Measurements from ENCODE around the gene ADGRG1.

ADGRG1 gene

DNA sequence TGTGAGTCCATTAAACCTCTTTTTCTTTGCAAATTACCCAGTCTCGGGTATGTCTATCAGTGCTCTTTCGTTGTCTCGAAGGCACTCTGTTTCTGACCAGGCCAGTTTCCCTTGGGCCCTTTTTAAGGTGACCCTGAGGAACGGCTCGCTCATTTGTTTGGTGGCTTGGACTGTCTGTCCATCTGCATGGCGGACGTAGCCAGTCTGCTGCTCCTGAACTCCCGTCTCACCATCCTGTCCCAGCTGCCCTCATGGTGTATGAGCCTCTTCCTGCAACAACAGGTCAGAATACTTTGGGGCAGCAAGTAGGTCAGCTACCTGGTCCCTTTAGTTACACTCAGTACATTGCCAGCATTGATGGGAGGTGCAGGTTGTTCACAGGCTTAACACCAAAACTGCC lies 85.2 kb downstream of the ADGRG1 start:
- no peak for TF ChIP-seq CTCF (conservative IDR thresholded peaks at IDR 0.05; ENCODE audit: low read length)
- H3K4me3 ChIP-seq (ENCODE audit: low read length), result no peak overlapping the region
- DNase-seq (ENCODE audit: low read depth), result no peak

- no peak for DNase-seq (ENCODE audit: low read depth)
- TF ChIP-seq CTCF (conservative IDR thresholded peaks at IDR 0.05; ENCODE audit: low read length), result no peak
- no peak overlapping the region for H3K4me3 ChIP-seq (ENCODE audit: low read length)
Observed at GRCh38 chr16:57714047-57714446, 85.6 kb downstream of the ADGRG1 start.

All from AG10803 (cell line).